Loucy (cell line): ENCODE results near the gene MATCAP1.

Source experiments
- EZH2phosphoT487 ChIP-seq: fragments of 200-600 bp; IDR thresholded peaks from 2 replicates; pipeline ENCODE4 v1.6.1; 2018; ENCODE audit warnings: antibody characterized with exemption, mild to moderate bottlenecking, moderate library complexity, borderline replicate concordance
- TF ChIP-seq, protein P1 (sequence below): fragments of 200-600 bp; sonication (generic); conservative IDR thresholded peaks from 2 replicates; pipeline ENCODE4 v1.5.1; 2014; ENCODE audit warnings: mild to moderate bottlenecking, antibody characterized with exemption, low read length

DNA sequence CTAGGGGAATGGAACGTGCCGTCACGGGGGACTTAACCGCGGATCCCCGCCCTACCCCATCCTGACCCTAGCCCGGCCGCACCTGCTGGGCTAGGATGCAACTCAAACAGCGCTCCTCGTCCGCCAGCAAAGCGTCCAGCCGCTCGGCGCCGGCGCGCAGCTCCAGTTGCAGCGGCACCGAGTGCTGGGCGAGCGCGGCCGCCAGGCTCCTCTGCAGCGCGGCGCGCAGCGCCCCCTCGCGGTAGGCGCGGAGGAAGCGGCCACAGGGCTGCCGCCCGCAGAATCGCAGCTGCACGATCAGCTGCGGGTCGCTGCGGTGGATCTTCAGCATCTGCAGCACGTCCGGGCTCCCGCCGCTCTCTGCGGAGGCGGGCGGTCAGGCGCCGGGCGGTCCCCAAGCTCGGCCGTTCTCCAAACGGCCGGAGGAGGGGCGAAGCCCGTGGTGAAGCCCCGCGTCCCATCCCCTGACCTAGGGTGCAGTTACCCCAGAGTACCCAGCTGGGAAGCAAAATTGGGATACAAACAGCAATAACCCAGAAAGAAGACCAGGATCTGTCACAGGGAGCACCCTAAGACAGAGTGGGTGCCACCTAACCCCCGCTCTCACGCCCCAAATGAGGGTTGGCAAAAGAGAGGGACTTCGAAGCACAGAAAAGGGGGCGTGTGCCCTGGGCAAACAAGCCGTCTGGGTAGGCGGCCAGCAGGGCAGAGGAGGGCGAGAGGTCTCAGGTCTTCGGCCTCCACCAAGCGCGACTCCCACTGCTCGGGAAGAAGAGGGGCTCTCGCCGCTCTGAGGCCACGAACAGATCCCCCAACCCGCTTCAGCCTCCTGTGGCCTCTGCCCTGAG, 28.2 kb downstream of the MATCAP1 start:
- TF ChIP-seq, protein P1, sequence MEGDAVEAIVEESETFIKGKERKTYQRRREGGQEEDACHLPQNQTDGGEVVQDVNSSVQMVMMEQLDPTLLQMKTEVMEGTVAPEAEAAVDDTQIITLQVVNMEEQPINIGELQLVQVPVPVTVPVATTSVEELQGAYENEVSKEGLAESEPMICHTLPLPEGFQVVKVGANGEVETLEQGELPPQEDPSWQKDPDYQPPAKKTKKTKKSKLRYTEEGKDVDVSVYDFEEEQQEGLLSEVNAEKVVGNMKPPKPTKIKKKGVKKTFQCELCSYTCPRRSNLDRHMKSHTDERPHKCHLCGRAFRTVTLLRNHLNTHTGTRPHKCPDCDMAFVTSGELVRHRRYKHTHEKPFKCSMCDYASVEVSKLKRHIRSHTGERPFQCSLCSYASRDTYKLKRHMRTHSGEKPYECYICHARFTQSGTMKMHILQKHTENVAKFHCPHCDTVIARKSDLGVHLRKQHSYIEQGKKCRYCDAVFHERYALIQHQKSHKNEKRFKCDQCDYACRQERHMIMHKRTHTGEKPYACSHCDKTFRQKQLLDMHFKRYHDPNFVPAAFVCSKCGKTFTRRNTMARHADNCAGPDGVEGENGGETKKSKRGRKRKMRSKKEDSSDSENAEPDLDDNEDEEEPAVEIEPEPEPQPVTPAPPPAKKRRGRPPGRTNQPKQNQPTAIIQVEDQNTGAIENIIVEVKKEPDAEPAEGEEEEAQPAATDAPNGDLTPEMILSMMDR: peak; percentile 77
- TF ChIP-seq EZH2phosphoT487: no peak
